ELR (cell line): Measurements from ENCODE around the gene GNG7.
"Not testable (repeated sequence)": the region's sequence is repeated elsewhere in the genome, so short reads cannot be mapped to it uniquely, and the experiment has no call there.

Experiments used
- DNase-seq: peaks from one replicate; pipeline ENCODE4 v3.0.0-alpha.2; 2015; ENCODE audit warnings: low read depth

Gene GNG7

DNA sequence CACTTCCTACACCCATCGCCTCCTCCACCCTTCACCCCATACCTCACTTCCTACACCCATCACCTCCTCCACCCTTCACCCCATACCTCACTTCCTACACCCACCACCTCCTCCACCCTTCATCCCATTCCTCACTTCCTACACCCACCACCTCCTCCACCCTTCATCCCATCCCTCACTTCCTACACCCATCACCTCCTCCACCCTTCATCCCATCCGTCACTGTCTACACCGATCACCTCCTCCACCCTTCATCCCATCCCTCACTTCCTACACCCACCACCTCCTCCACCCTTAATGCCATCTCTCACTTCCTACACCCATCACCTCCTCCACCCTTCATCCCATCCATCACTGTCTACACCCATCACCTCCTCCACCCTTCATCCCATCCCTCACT is 10.7 kb upstream of the GNG7 start:
- DNase-seq, result not testable (repeated sequence)

DNA sequence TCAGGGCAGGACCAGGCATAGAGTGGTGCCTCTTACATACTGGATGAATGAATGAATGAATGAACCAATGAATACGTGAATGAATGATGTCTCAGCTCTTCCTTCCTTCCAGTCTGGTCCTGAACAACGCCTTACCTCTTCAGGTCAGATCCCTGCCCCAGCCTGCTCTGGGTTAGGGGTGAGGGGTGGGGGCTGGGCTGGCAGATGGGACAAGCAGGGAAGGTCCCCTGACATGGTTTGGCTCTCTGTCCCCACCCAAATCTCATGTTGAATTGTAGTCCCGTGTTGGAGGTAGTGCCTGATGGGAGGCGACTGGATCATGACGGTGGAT is 9.3 kb upstream of the GNG7 start:
- no peak for DNase-seq

DNA sequence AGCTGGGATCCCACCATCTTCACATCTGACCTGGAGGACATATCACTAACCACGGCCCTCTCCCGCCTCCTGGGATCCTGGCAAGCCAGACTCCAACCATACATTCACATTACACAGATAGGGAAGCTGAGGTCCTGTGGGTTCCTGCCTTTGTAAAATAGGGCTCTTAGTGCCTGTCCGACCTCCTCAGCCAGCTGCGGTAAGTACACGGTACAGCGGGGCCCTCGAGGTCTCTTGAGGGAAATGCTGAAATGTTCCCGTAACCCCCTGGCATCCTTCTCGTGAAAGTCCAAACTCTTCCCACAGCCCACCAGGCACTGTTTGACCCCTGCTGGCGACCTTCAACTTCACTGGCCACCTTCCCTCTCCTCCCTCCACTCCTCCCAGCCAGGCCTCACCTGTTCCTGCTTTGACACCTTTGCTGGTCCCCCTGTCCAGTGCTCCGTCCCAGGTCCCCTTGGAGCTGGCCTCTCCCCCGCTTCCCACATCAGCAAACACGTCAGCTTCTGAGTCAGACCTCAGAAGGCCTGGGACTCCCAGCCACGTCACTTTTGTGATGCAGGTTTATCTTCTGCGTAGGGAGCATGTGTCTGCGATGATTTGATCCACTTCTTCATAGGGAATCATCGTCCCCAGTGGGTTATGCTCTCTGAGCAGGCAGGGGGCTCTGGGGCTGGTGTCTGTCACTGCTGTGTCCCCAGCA is 8.8 kb upstream of the GNG7 start:
- peak; percentile 81 for DNase-seq

DNA sequence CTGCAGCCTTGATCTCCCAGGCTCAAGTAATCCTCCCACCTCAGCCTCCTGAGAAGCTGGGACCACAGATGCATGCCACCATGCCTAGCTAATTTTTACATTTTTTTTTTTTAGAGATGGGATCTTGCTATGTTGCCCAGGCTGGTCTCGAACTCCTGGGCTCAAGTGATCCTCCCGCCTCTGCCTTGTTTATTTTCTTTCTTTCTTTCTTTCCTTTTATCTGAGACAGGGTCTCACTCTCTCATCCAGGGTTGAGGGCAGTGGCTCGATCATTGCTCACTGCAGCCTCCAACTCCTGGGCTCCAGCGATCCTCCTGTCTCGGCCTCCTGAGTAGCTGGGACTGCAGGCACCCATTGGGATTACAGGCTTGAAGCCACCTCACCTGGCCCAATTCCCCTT is 3.8 kb upstream of the GNG7 start:
- no peak for DNase-seq

DNA sequence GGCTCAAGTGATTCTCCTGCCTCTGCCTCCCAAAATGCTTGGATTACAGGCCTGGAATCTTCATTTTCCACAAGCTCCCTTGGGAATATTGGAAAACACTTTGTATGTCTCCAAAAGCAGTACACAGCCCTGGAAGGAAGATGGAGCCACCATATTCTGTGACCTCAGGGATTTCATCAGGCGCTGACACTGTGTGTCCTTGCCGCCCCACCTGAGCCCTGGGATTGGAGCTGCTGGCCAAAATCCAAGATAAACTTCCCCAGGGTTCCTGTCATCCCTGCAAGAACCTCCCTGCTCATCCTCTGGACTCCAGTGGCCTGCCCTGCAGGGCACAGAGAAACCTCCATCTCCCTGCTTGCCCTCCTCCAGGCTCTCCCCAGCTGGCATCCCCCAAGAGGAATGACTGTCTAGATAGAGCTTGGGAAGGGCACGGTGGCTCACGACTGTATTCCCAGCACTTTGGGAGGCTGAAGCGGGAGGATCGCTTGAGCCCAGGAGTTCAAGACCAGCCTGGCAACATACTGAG is 1.3 kb upstream of the GNG7 start:
- no peak for DNase-seq

DNA sequence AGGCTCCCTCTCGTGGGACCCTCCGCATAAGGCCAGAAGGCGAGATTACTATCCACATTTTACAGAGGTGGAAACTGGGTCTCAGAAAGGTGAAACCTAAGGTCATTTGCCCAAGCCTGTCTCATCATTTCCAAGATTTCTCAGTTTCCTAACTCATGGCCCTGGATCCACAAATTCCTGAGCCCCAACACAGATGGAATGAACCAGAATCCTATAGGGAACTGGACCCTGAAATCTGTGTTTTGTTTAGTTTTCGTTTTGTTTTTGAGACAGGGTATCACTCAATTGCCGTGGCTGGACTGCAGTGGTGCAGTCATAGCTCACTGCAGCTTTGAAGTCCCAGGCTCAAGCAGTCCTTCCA is 563 bp upstream of the GNG7 start:
- no peak for DNase-seq

DNA sequence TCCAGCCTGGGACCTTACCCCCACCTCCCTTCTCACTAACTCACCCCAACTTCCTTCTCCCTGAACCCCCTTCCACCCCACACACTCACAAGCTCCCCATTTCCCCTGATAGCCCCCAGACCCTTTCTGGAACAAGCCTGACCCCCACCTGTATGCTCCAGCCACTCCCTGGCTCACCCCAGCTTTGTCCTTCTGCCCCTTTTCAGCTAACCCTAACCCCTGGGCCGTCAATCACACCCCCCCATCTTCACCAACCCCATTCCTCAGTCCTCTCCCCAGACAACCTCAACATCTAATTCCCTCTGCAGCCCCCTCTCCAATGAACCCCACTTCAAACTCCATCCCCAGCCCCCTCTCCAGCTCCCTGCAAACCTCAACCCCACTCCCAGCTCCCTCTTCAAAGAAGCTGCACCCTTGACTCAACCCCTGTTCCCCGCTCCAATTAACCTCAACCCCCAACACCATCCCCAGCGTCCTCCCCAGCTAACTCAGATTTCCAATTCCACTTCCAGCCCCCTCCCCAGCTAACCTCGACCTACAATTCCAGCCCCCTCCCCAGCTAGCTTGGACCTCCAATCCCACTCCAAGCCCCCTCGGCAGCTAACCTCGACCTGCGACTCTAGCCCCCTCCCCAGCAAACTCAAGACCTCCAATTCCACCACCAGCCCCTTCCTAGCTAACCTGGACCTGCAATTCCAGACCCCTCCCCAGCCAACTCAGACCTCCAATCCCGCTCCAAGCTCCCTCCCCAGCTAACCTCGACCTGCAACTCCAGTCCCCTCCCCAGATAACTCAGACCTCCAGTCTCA is 929 bp downstream of the GNG7 start:
- no peak for DNase-seq

DNA sequence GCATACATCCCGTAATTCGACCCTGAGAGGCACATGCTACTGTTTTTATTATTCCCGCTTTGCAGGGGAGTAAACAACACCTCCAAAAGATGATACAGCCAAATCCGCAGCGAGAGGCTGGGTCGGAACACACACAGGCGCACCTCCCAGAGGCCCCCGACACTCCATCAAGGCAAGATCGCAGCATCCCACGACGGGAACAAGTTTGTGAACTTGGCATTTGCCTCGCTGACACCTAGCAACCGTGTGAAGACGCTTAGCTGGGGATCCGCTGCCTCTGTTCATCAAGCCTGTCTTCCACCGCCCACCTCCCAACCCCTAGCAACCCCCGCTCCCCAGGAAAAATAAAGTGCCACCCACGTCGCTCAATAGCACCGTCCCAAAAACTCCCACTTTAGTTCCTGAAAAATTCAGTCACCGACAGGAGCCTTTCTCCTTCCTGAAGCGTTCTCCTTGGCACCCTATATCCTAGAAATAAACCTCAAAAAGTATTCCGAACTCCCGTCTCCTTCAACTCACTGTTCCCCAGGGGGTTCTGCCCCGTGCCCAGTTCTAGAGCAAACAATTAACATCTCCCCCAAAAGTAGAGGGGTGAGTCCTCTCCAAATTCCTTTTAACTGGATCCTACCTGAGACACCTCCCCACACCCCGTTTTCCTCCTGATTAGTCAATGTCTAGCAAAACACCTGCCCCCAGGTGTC is 1.7 kb downstream of the GNG7 start:
- no peak for DNase-seq

DNA sequence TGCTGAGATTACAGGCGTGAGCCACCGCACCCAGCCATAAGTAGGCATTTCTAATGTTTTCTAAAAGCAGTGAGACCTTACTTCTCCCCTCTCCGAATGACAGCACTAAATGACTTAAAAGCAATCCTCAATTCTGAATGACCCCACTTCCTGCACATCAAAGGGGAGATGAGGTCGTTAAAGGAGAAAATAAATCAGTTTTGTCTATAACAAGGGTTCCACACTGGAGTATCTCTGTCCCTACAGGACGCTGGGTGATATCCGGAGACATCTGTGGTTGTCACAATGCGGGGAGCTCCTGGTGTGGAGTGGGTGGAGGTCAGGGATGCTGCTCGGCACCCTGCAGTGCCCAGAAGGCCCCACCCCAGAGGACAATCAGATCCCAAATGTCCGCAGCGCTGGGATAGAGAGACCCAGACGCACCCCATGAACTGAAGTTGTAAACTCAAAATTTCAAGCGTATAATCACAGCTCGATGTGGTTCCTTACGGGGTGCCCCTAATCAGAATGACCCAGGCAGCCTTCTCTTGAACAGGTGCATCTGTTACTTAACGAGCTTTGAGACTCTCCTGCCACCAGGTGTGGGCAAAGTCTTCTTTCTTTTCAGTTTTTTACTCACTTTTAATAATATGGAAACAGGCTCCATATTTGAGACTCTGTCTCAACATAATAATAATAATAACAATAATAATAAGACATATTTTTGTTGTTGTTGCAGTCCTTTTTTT is 2.9 kb downstream of the GNG7 start:
- DNase-seq, result no peak

DNA sequence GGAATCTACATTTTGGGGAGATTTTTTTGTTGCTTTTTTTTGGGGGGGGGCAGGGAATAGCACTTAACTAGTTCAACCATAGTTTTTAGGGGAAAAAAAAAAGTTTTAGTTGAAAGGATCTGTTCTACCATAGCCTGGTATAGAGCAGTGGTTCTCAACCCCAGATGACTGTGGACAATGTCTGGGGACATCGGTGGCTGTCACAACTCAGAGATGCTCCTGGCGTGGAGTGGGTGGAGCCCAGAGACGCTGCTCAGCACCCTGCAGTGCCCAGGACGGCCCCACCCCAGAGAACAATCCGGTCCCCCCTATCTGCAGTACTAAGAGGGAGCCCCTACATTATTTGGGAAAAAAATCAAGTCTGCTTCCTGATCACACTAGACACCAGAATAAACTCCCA is 8.3 kb downstream of the GNG7 start:
- DNase-seq, result no peak

DNA sequence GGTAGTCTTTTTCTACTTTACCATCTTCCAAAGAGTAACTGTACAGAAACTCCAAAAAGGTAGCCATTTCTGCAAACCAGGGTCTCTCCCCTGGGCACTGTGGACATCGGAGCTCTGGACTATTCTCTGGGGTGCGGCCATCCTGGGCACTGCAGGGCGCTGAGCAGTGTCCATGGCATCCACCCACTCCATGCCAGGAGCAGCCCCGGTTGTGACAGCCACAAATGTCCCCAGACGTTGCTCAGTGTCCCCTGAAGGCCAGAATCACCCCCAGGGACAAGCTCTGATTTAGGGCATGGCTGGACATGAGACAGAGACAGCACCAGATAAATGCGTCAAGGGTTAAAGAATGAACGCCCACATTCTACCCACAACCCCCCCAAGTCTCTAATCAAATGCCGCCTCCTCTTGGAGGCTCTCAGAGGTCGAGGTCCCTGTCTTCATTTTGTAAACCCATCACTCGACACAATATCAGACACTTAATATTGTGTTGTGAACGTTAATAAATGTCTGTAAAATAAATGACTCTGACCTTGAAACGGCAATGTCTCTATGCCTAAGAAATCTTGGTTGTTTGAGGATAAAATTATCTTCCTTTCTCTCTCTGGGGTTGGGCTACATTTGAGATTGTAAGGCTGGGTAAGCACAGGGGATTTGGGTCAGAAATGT is 8.9 kb downstream of the GNG7 start:
- no peak for DNase-seq

DNA sequence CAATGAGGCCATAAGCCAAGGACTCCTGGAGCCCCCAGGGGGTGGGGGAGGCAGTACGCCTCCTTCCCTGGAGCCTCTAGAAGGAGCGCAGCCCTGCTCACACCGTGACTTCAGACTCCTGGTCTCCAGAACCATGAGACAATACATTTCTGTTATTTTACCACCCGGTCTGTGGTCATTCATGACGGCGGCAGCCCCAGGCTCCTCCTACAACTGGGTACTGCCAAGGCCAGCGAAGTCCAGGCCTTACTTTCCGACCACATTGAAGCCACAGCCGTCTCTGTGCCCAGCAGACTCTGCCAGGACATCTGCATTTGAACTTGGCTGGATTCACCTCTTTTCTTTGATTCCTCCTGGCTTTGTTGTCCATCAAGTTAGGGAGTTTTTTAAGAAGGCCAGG is 10.5 kb downstream of the GNG7 start:
- no peak for DNase-seq

DNA sequence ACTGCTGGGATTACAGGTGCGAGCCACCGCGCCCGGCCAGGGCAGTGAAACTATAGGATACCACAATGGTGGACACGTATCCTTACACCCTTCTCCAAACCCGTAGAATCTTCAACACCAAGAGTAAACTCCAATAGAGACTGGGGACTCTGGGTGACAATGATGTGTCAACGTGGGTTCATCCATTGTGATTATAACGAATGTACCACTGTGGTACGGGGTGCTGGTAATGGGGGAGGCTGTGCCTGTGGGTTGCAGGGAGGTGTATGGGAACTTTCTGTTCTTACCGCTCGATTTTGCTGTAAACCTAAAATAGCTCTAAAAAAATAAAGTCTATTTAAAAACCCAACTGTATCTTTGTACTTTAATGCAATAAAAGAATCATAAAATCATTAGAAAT is 11.6 kb downstream of the GNG7 start:
- DNase-seq, result no peak

DNA sequence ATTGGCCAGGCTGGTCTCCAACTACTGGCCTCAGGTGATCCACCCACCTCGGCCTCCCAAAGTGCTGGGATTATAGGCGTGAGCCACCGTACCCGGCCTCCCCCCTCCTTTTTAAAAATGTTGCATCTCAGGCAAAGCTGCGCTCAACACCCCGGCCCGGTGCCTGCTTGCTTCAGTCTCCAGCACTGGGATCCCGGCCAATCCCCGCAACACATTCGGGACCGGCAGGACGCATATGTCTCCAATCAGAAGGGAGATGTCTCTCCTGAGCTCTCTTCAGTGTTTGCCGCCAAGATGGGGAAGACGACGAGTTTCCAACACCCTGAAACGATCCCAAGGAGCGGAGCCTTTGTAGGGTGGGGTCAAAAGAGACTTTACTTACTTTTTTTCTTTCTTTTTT is 16.1 kb downstream of the GNG7 start:
- no peak for DNase-seq

DNA sequence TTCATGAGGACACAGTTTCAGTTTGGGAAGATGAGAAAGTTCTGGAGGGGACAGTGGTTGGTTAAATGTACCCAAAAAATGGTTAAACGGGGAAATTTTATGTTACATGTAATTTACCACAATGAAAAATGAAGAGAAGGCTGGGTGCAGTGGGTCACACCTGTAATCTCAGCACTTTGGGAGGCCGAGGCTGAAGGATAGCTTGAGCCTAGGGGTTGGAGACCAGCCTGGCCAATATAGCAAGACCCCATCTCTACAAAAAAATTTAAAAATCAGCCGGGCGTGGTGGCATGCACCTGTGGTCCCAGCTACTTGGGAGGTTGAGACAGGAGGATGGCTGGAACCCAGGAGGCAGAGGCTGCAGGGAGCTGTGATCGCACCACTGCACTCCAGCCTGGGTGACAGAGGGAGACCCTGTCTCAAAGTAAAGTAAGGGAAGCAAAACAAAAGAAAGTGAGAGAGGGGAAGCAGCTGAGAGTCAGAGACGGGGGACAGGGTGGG is 17.2 kb downstream of the GNG7 start:
- DNase-seq, result no peak

DNA sequence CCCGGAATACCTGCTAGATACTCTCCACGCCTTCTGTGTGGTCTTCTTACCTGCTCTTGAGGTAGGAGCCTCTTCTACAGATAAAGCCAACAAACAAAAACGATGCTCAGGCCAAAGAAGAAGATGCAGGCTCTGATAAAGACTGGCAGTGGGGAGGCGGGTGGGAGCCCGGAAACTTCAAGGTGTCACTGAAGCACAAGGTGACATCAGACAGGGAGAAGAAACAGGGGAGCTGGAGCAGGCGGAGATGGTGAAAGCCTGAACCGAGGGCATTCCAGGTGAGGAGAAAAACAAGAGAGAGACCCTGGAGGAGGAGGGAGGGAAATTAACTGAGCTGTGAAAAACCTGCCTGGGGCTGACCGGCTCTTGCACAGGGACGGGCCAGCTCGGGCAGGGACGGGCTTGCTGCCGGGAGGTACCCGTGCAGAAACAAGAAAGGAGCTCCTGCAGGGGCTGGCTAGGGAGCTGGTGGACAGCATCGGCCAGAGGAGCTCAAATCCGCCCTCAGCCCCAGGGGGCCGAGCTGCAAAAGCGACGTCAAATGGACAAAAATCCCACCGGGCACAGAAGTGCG is 19.0 kb downstream of the GNG7 start:
- DNase-seq, result no peak

DNA sequence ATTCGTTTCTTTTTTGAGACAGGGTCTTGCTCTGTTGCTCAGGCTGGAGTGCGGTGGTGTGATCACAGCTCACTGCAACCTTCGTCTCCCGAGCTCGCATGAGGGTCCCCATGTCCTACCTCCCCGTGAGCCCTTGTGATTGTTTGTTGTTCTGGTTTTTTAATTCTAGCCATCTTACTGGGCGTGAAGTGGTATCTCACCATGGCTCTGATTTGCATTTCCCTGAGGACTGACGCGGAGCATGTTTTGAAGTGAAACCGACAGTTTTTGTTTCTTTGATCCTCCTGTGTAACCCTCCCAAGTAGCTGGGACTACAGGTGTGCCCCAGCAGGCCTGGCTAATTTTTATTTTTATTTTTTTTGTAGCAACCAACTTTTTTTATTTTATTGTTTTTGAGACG is 21.7 kb downstream of the GNG7 start:
- DNase-seq, result no peak

DNA sequence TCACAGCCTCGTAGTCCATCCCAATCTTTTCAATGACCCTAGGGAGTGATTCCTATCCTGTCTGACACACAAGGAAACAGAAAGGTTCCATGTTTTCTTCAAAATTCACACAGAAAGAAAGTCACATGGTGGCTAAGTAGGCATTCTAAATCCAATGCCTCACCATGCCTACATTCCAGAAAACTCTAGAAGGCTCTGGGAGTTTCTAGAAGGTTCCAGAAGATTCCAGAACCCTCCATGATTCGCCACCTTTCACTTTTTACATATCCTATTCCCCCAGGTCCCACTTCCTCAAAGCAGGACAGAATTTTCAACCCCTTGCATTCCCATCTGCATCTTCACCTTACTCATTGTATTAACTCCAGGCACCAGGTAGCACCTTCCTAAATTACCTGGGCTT is 23.1 kb downstream of the GNG7 start:
- DNase-seq, result no peak

DNA sequence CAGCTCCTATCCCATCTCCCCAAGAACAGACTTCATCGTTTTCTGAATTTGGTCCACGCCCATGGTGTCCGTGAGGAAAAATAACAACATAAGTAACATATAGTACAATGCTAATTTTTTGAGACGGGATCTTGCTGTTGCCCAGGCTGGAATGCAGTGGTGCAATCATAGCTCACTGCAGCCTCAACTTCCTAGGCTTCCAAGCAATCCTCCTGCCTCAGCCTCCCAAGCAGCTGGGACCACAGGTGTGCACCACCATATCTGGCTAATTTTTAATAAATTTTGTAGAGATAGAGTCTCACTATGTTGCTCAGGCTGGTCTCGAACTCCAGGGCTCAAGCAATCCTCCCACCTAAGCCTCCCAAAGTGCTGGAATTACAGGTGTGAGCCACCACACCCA is 23.5 kb downstream of the GNG7 start:
- DNase-seq, result not testable (repeated sequence)

DNA sequence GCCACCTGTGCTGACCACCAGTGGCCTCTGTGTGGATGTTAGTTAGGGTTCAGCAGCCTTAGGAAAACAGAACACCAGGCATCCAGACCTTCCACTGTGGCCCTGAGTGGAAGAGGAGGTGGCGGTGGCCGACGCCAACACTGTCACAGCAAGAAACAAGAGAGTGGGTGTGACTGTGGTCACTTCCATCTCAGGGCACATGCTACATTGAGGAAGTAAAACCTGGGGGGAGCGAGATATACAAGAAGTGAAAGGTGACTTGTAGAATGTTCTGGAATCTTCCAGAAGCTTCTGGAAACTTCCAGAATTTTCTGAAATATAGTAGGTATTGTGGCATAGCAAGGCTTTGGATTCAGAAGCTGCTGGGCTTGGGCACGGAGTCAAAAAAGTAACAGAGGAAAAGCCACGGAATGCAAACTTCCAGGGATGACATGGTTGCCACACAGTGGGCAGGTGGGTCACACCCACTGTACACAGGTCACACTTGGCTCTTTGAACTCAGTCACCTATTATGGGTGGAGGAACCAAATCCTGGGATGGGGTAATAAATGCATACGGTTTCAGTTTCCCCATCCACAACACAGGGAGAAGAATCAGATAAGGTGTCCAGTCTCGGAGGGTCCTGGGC is 24.3 kb downstream of the GNG7 start:
- DNase-seq, result no peak

DNA sequence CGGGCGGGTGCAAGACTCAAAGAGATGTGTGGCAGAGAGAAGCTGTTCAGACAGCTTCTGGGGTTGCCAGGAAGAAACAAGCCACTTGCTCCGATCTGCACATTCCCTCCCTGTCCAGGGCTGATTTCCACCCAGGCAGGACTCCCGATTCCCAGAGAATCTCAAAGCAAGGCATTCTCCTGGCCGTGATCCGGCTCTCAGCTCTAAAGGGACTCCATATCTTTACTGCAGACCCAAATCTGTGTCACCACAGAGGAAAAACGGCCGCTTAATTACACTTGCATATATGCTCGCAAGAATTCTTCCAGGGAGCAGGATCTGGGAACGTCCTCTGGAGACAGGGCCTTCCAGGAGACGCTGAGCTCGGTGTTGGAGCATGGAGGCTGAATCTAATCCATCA is 25.7 kb downstream of the GNG7 start:
- DNase-seq, result no peak
